ENCODE data around the gene PIGQ. TPM values are rescaled to one million over a fixed set of nuclear protein-coding genes. Genes with fewer than 3 reads are reported as not detected.

PIGQ gene
- total RNA-seq = 70.2 TPM

GRCh38 chr16:569445-570254 lies at the start of gene PIGQ:
TSS of gene PIGQ (plus strand) at chr16:569968. CDS start at chr16:574075, 4,107 bp downstream.
- TF ChIP-seq CTCF (IDR thresholded peaks at IDR 0.05) = no peak
- intact Hi-C loops (cut with DNase I) = loop anchor here (2.0 kb wide), 1 partner anchor 43 kb away; the partner anchor contains the start of gene CAPN15
- Histone ChIP-seq H3K36me3 (peaks cover 7 to 10% of the 10 kb centered on the region in 2 donors), H3K27ac (peak within 1 kb of the TSS; percentile 82 to 86), H3K4me3 (peak within 1 kb of the TSS; percentile 90 to 99), H3K4me1 (peaks cover 9 to 24% of the 10 kb centered on the region in 2 donors), H3K9me3 (no peaks in the 10 kb centered on the region), H3K27me3 (no peaks in the 10 kb centered on the region)
- peak in 1 of 2 donors; percentile 88 for DNase-seq (ENCODE audit: low spot score in 2 of 2)

GRCh38 chr16:520847-521246 lies 48.9 kb upstream of the PIGQ start:
- intact Hi-C loops (cut with DNase I) = no loop called here
- no peak overlapping the region for H3K27ac ChIP-seq
- DNase-seq (ENCODE audit: low spot score in 2 of 2) = no peak
- no peak overlapping the region for H3K4me3 ChIP-seq
- no peaks in the 10 kb centered on the region for H3K9me3 ChIP-seq
- no peak for TF ChIP-seq CTCF (IDR thresholded peaks at IDR 0.05)
- H3K36me3 ChIP-seq = peaks cover 33 to 38% of the 10 kb centered on the region in 2 donors
- no peaks in the 10 kb centered on the region for H3K27me3 ChIP-seq
- H3K4me1 ChIP-seq = peaks cover 6 to 7% of the 10 kb centered on the region in 2 donors

- peaks cover 25 to 31% of the 10 kb centered on the region in 2 donors for H3K36me3 ChIP-seq
- intact Hi-C loops (cut with DNase I) = no loop called here
- no peak for DNase-seq (ENCODE audit: low spot score in 2 of 2)
Observed at GRCh38 chr16:521381-522210, 48.2 kb upstream of the PIGQ start.

GRCh38 chr16:522320-523096 lies 47.3 kb upstream of the PIGQ start:
- H3K36me3 ChIP-seq = peaks cover 24 to 25% of the 10 kb centered on the region in 2 donors
- H3K4me3 ChIP-seq = no peak overlapping the region
- no peaks in the 10 kb centered on the region for H3K9me3 ChIP-seq
- no peak for DNase-seq (ENCODE audit: low spot score in 2 of 2)
- intact Hi-C loops (cut with DNase I) = no loop called here
- no peak for TF ChIP-seq CTCF (IDR thresholded peaks at IDR 0.05)
- H3K4me1 ChIP-seq = peaks cover 10 to 17% of the 10 kb centered on the region in 2 donors
- no peaks in the 10 kb centered on the region for H3K27me3 ChIP-seq
- no peak overlapping the region for H3K27ac ChIP-seq

More at GRCh38 chr16:521381-522210, 48.2 kb upstream of the PIGQ start:
- Histone ChIP-seq H3K4me1 (peaks cover 10 to 14% of the 10 kb centered on the region in 2 donors), H3K9me3 (no peaks in the 10 kb centered on the region), H3K27me3 (no peaks in the 10 kb centered on the region), H3K4me3 (no peak overlapping the region), H3K27ac (no peak overlapping the region)
- TF ChIP-seq CTCF (IDR thresholded peaks at IDR 0.05) = no peak

- intact Hi-C loops (cut with DNase I) = no loop called here
- no peak for TF ChIP-seq CTCF (IDR thresholded peaks at IDR 0.05)
- no peak overlapping the region for H3K4me3 ChIP-seq
Observed at GRCh38 chr16:523097-523741, 46.5 kb upstream of the PIGQ start.

More at GRCh38 chr16:523097-523741, 46.5 kb upstream of the PIGQ start:
- Histone ChIP-seq H3K36me3 (peaks cover 24 to 25% of the 10 kb centered on the region in 2 donors), H3K9me3 (no peaks in the 10 kb centered on the region), H3K27me3 (no peaks in the 10 kb centered on the region), H3K4me1 (peaks cover 10 to 18% of the 10 kb centered on the region in 2 donors), H3K27ac (no peak overlapping the region)
- DNase-seq (ENCODE audit: low spot score in 2 of 2) = no peak
